Fibroblast of lung (primary cell): Measurements from ENCODE around the gene MEI1.

ENCODE experiments used
- EZH2 ChIP-seq: IDR thresholded peaks from 2 replicates; pipeline ENCODE4 v1.5.1; 2012; ENCODE audit warnings: low read length, control low read depth, mild to moderate bottlenecking; ENCODE audit errors: missing control alignments
- TF ChIP-seq, protein P1 (sequence below), 2 donors: IDR thresholded peaks in 1 of 2; conservative IDR thresholded peaks in 1 of 2; 1 replicate in 1 of 2; 2 replicates in 1 of 2; pipeline ENCODE4 v1.5.1; 2011 to 2012; ENCODE audit warnings: low read length in 2 of 2, control low read depth in 1 of 2, inconsistent platforms in 1 of 2, low read depth in 1 of 2, mild to moderate bottlenecking in 1 of 2

GRCh38 chr22:41840216-41840615, 140.9 kb downstream of the MEI1 start:
- TF ChIP-seq, protein P1, sequence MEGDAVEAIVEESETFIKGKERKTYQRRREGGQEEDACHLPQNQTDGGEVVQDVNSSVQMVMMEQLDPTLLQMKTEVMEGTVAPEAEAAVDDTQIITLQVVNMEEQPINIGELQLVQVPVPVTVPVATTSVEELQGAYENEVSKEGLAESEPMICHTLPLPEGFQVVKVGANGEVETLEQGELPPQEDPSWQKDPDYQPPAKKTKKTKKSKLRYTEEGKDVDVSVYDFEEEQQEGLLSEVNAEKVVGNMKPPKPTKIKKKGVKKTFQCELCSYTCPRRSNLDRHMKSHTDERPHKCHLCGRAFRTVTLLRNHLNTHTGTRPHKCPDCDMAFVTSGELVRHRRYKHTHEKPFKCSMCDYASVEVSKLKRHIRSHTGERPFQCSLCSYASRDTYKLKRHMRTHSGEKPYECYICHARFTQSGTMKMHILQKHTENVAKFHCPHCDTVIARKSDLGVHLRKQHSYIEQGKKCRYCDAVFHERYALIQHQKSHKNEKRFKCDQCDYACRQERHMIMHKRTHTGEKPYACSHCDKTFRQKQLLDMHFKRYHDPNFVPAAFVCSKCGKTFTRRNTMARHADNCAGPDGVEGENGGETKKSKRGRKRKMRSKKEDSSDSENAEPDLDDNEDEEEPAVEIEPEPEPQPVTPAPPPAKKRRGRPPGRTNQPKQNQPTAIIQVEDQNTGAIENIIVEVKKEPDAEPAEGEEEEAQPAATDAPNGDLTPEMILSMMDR (conservative IDR thresholded peaks at IDR 0.05 in 1 of 2, IDR thresholded peaks at IDR 0.05 in 1 of 2; ENCODE audit: low read depth in 1 of 2, low read length in 2 of 2) = no peak
- TF ChIP-seq EZH2 = no peak
